RWPE2 (cell line): ENCODE results near the gene SEPTIN3.

Experiments used
- ATAC-seq: fragments of 200-7000 bp; cut with Tn5 transposase; 3 replicates; pipeline ENCODE4 v1.9.1; 2021; ENCODE audit warnings: low read depth
- DNase-seq: peaks from one replicate; pipeline ENCODE4 v3.0.0-alpha.2; 2020; ENCODE audit warnings: low spot score
- H3K27ac ChIP-seq: fragments of 450-650 bp; 2 replicates; pipeline ENCODE4 v1.5.1; 2017; ENCODE audit warnings: mild to moderate bottlenecking; ENCODE audit not compliant: poor library complexity, severe bottlenecking
- H3K27me3 ChIP-seq: fragments of 250-450 bp; sonication (Bioruptor Pico); 2 replicates; pipeline ENCODE4 v1.5.1; 2021; ENCODE audit warnings: mild to moderate bottlenecking, moderate library complexity; ENCODE audit not compliant: insufficient read depth, poor library complexity, severe bottlenecking
- H3K36me3 ChIP-seq: fragments of 250-450 bp; sonication (Bioruptor Pico); 2 replicates; pipeline ENCODE4 v1.5.1; 2020; ENCODE audit warnings: low read depth, mild to moderate bottlenecking, moderate library complexity
- H3K4me1 ChIP-seq: fragments of 250-450 bp; sonication (Bioruptor Pico); 2 replicates; pipeline ENCODE4 v1.5.1; 2021; ENCODE audit warnings: mild to moderate bottlenecking, moderate library complexity; ENCODE audit not compliant: insufficient read depth, poor library complexity, severe bottlenecking
- H3K4me3 ChIP-seq: fragments of 250-450 bp; sonication (Bioruptor Pico); 2 replicates; pipeline ENCODE4 v1.5.1; 2021; ENCODE audit warnings: mild to moderate bottlenecking, moderate library complexity; ENCODE audit not compliant: severe bottlenecking
- H3K9me3 ChIP-seq: fragments of 250-450 bp; sonication (Bioruptor Pico); 2 replicates; pipeline ENCODE4 v1.5.1; 2021; ENCODE audit warnings: mild to moderate bottlenecking, moderate library complexity; ENCODE audit not compliant: severe bottlenecking
- TF ChIP-seq, protein P1 (sequence below): fragments of 450-650 bp; IDR thresholded peaks from one replicate; pipeline ENCODE4 v1.5.1; 2017; ENCODE audit warnings: mild to moderate bottlenecking, moderate library complexity; ENCODE audit not compliant: poor library complexity, severe bottlenecking

Gene SEPTIN3

DNA sequence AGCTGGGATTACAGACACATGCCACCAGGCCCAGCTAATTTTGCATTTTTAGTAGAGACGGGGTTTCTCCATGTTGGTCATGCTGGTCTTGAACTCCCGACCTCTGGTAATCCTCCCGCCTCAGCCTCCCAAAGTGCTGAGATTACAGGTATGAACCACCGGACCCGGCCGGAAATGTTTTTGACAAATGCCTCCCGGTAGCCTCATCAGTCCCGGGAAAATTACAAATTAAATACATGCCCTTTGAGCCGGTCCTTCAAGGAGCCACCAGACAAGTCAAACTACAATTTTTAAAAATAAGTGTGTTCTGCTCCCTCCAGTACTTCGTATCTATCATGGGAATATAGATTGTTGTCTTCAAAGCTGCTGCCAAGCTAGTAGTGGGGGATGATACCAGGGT lies 46.9 kb downstream of the SEPTIN3 start:
- Histone ChIP-seq H3K9me3 (no peaks in the 10 kb centered on the region), H3K4me1 (no peaks in the 10 kb centered on the region), H3K36me3 (no peaks in the 10 kb centered on the region), H3K27me3 (peaks cover 3% of the 10 kb centered on the region), H3K27ac (no peak overlapping the region), H3K4me3 (no peak overlapping the region)
- TF ChIP-seq, protein P1, sequence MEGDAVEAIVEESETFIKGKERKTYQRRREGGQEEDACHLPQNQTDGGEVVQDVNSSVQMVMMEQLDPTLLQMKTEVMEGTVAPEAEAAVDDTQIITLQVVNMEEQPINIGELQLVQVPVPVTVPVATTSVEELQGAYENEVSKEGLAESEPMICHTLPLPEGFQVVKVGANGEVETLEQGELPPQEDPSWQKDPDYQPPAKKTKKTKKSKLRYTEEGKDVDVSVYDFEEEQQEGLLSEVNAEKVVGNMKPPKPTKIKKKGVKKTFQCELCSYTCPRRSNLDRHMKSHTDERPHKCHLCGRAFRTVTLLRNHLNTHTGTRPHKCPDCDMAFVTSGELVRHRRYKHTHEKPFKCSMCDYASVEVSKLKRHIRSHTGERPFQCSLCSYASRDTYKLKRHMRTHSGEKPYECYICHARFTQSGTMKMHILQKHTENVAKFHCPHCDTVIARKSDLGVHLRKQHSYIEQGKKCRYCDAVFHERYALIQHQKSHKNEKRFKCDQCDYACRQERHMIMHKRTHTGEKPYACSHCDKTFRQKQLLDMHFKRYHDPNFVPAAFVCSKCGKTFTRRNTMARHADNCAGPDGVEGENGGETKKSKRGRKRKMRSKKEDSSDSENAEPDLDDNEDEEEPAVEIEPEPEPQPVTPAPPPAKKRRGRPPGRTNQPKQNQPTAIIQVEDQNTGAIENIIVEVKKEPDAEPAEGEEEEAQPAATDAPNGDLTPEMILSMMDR = no peak
- DNase-seq = no peak
- ATAC-seq = no peak

DNA sequence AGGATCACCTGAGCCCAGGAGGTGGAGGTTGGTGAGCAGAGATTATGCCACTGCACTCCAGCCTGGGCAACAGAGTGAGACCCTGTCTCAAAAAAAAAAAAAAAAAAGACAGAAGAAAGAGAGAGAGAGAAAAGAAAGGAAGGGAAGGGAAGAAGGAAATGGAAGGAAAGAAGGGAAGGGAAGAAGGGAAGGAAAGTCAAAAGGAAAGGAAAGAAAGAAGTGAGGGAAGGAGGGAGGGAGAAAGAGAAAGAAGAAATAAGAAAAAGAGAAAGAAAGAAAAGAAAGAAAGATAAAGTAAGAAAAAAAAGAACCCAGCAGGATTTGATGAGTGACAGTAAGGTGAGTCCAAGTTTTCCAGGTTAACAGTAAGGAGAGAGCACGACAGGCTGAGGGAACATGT lies 49.0 kb downstream of the SEPTIN3 start:
- Histone ChIP-seq H3K4me1 (peaks cover 9% of the 10 kb centered on the region), H3K27ac (no peak overlapping the region), H3K9me3 (no peaks in the 10 kb centered on the region), H3K4me3 (no peak overlapping the region), H3K27me3 (peaks cover 3% of the 10 kb centered on the region), H3K36me3 (no peaks in the 10 kb centered on the region)
- no peak for ATAC-seq
- TF ChIP-seq, protein P1 = no peak
- DNase-seq = no peak
